GM23338 (cell line): Measurements from ENCODE around the gene FNDC3B. TPM values are rescaled to one million over a fixed set of nuclear protein-coding genes. Genes with fewer than 3 reads are reported as not detected.

Experiments
- ATAC-seq: fragments of 200-7000 bp; cut with Tn5 transposase; 3 replicates; pipeline ENCODE4 v1.9.1; 2020
- DNase-seq: peaks from one replicate; pipeline ENCODE4 v3.0.0-alpha.2; 2015; ENCODE audit warnings: low spot score
- H2AFZ ChIP-seq: fragments of 200-600 bp; sonication (generic); 2 replicates; pipeline ENCODE4 v1.8.0; 2016; ENCODE audit warnings: antibody characterized with exemption, mild to moderate bottlenecking, moderate library complexity
- H3F3A ChIP-seq: fragments of 200-600 bp; sonication (generic); replicated peaks from 2 replicates; pipeline ENCODE4 v1.8.0; 2017; ENCODE audit warnings: antibody characterized with exemption, mixed run types, low read depth
- H3K27ac ChIP-seq: fragments of 200-600 bp; sonication (generic); 2 replicates; pipeline ENCODE4 v1.6.1; 2016; ENCODE audit warnings: low read depth
- H3K27me3 ChIP-seq: fragments of 200-600 bp; sonication (generic); 2 replicates; pipeline ENCODE4 v1.8.0; 2016; ENCODE audit warnings: mild to moderate bottlenecking, mixed run types, moderate library complexity; ENCODE audit not compliant: insufficient read depth
- H3K36me3 ChIP-seq: fragments of 200-600 bp; sonication (generic); 2 replicates; pipeline ENCODE4 v1.8.0; 2016; ENCODE audit warnings: mild to moderate bottlenecking; ENCODE audit not compliant: insufficient read depth
- H3K4me1 ChIP-seq: fragments of 200-600 bp; sonication (generic); 2 replicates; pipeline ENCODE4 v1.8.0; 2016; ENCODE audit warnings: mild to moderate bottlenecking, moderate library complexity; ENCODE audit not compliant: insufficient read depth
- H3K4me2 ChIP-seq: fragments of 200-600 bp; sonication (generic); 2 replicates; pipeline ENCODE4 v1.7.1; 2017; ENCODE audit warnings: mixed run types
- H3K4me3 ChIP-seq: fragments of 200-600 bp; sonication (generic); 2 replicates; pipeline ENCODE4 v1.6.1; 2016; ENCODE audit warnings: mixed run types
- H3K79me2 ChIP-seq: fragments of 200-600 bp; sonication (generic); replicated peaks from 2 replicates; pipeline ENCODE4 v1.8.0; 2017; ENCODE audit warnings: mild to moderate bottlenecking; ENCODE audit not compliant: insufficient read depth
- H3K9me2 ChIP-seq: fragments of 200-600 bp; sonication (generic); 2 replicates; pipeline ENCODE4 v1.8.0; 2017; ENCODE audit not compliant: insufficient read depth
- H4K20me1 ChIP-seq: fragments of 200-600 bp; sonication (generic); replicated peaks from 2 replicates; pipeline ENCODE4 v1.8.0; 2017; ENCODE audit warnings: mild to moderate bottlenecking; ENCODE audit not compliant: insufficient read depth
- H3K27ac Mint-ChIP-seq: 2 replicates; pipeline ENCODE4 v1.8.0; 2020; ENCODE audit warnings: inconsistent platforms, mild to moderate bottlenecking, moderate library complexity, mixed read lengths
- H3K27me3 Mint-ChIP-seq: 3 replicates; pipeline ENCODE4 v1.8.0; 2022; ENCODE audit warnings: low read depth, mild to moderate bottlenecking, moderate library complexity, mixed read lengths, inconsistent platforms; ENCODE audit not compliant: insufficient read depth, poor library complexity
- H3K36me3 Mint-ChIP-seq: 3 replicates; pipeline ENCODE4 v1.8.0; 2021; ENCODE audit warnings: low read depth, mild to moderate bottlenecking, inconsistent platforms, moderate library complexity, mixed read lengths
- H3K4me1 Mint-ChIP-seq: 3 replicates; pipeline ENCODE4 v1.8.0; 2020; ENCODE audit warnings: mild to moderate bottlenecking, inconsistent platforms, mixed read lengths
- H3K4me3 Mint-ChIP-seq: 3 replicates; pipeline ENCODE4 v1.8.0; 2021; ENCODE audit warnings: moderate library complexity, mild to moderate bottlenecking, inconsistent platforms, mixed read lengths
- H3K9me3 Mint-ChIP-seq: 3 replicates; pipeline ENCODE4 v1.8.0; 2020; ENCODE audit warnings: moderate library complexity, mild to moderate bottlenecking, inconsistent platforms, mixed read lengths
- CREB1 ChIP-seq: fragments of 250-450 bp; sonication (Bioruptor Pico); IDR thresholded peaks from 2 replicates; pipeline ENCODE4 v1.5.0; 2020; ENCODE audit warnings: low read depth, mild to moderate bottlenecking, moderate library complexity
- CTCF ChIP-seq, 2 experiments: fragments of 200-600 bp in 1 of 2; sonication (generic) in 1 of 2; conservative IDR thresholded peaks; 2 replicates each; pipeline versions ENCODE4 v1.5.1 to v1.6.1; 2016 to 2017; ENCODE audit warnings: antibody characterized with exemption in 2 of 2, low read depth in 2 of 2, mild to moderate bottlenecking in 2 of 2, moderate library complexity in 1 of 2
- EZH2 ChIP-seq: fragments of 200-600 bp; sonication (generic); IDR thresholded peaks from one replicate; pipeline ENCODE4 v1.8.0; 2017; ENCODE audit warnings: antibody characterized with exemption, mild to moderate bottlenecking, low read depth; ENCODE audit not compliant: unreplicated experiment
- EZH2phosphoT487 ChIP-seq: fragments of 200-600 bp; sonication (generic); IDR thresholded peaks from one replicate; pipeline ENCODE4 v1.8.1; 2018; ENCODE audit warnings: antibody characterized with exemption; ENCODE audit not compliant: unreplicated experiment
- JUNB ChIP-seq: IDR thresholded peaks from one replicate; pipeline ENCODE4 v1.6.1; 2016; ENCODE audit warnings: antibody characterized with exemption; ENCODE audit not compliant: unreplicated experiment
- NANOG ChIP-seq: IDR thresholded peaks from 2 replicates; pipeline ENCODE4 v1.6.1; 2016; ENCODE audit warnings: antibody characterized with exemption, borderline replicate concordance
- POLR2AphosphoS5 ChIP-seq: IDR thresholded peaks from 2 replicates; pipeline ENCODE4 v1.6.1; 2016; ENCODE audit warnings: antibody characterized with exemption, low read depth
- STAT1 ChIP-seq: IDR thresholded peaks from one replicate; pipeline ENCODE4 v1.6.1; 2016; ENCODE audit warnings: antibody characterized with exemption; ENCODE audit not compliant: unreplicated experiment
- ZNF331 ChIP-seq: fragments of 250-450 bp; sonication (Bioruptor Pico); IDR thresholded peaks from 2 replicates; pipeline ENCODE4 v1.5.0; 2020; ENCODE audit warnings: low read depth, mild to moderate bottlenecking, moderate library complexity
- polyA plus RNA-seq: library from polyadenylated mRNA; unstranded; fragments of >200 nt; fragmentation: Nextera tagmentation; extraction: Ambion mirVana; gene quantifications from 2 replicates; pipeline ENCODE4 v1.2.1, GENCODE V29; 2016
- total RNA-seq: library from RNA; depleted of rRNA; stranded (reverse); fragments of >200 nt; shearing (Covaris generic); gene quantifications from 2 replicates; pipeline ENCODE4 v1.2.3, GENCODE V29; 2014
- TF ChIP-seq, protein P1 (sequence below): fragments of 250-450 bp; sonication (Bioruptor Pico); IDR thresholded peaks from 2 replicates; pipeline ENCODE4 v1.5.0; 2020; ENCODE audit warnings: mild to moderate bottlenecking, moderate library complexity
- TF ChIP-seq, protein P2 (sequence below): IDR thresholded peaks from 2 replicates; pipeline ENCODE4 v1.6.1; 2016; ENCODE audit warnings: antibody characterized with exemption

FNDC3B gene
- total and polyA plus RNA-seq, 2 experiments from 2014 or later: 19.1 to 55.4 TPM

GRCh38 chr3:172007065-172007370, 32.4 kb upstream of the FNDC3B start:
- no peak for ATAC-seq
- H3K27me3 Mint-ChIP-seq: no peaks in the 10 kb centered on the region
- Histone ChIP-seq H2AFZ (0 out of 2 replicates have a peak overlapping the region, but pooled peaks have one; percentile 77), H3F3A (no peaks in the 10 kb centered on the region), H3K4me1 (peaks cover 17% of the 10 kb centered on the region), H3K27me3 (no peaks in the 10 kb centered on the region), H3K4me2 (no peak overlapping the region), H3K36me3 (no peaks in the 10 kb centered on the region), H3K9me2 (no peaks in the 10 kb centered on the region), H3K4me3 (no peak overlapping the region), H3K27ac (no peak overlapping the region), H3K79me2 (no peaks in the 10 kb centered on the region), H4K20me1 (no peaks in the 10 kb centered on the region)
- H3K36me3 Mint-ChIP-seq: no peaks in the 10 kb centered on the region
- no peaks in the 10 kb centered on the region for H3K9me3 Mint-ChIP-seq
- H3K4me1 Mint-ChIP-seq: peaks cover 12% of the 10 kb centered on the region
- no peak for DNase-seq
- no peak overlapping the region for H3K4me3 Mint-ChIP-seq
- 0 out of 2 replicates have a peak overlapping the region, but pooled peaks have one; percentile 47 for H3K27ac Mint-ChIP-seq
- no peak for TF ChIP-seq EZH2
- TF ChIP-seq STAT1: no peak
- no peak for TF ChIP-seq EZH2phosphoT487
- TF ChIP-seq NANOG: no peak
- TF ChIP-seq CTCF (conservative IDR thresholded peaks at IDR 0.05; ENCODE audit: low read depth in 2 of 2): no peak
- TF ChIP-seq, protein P1, sequence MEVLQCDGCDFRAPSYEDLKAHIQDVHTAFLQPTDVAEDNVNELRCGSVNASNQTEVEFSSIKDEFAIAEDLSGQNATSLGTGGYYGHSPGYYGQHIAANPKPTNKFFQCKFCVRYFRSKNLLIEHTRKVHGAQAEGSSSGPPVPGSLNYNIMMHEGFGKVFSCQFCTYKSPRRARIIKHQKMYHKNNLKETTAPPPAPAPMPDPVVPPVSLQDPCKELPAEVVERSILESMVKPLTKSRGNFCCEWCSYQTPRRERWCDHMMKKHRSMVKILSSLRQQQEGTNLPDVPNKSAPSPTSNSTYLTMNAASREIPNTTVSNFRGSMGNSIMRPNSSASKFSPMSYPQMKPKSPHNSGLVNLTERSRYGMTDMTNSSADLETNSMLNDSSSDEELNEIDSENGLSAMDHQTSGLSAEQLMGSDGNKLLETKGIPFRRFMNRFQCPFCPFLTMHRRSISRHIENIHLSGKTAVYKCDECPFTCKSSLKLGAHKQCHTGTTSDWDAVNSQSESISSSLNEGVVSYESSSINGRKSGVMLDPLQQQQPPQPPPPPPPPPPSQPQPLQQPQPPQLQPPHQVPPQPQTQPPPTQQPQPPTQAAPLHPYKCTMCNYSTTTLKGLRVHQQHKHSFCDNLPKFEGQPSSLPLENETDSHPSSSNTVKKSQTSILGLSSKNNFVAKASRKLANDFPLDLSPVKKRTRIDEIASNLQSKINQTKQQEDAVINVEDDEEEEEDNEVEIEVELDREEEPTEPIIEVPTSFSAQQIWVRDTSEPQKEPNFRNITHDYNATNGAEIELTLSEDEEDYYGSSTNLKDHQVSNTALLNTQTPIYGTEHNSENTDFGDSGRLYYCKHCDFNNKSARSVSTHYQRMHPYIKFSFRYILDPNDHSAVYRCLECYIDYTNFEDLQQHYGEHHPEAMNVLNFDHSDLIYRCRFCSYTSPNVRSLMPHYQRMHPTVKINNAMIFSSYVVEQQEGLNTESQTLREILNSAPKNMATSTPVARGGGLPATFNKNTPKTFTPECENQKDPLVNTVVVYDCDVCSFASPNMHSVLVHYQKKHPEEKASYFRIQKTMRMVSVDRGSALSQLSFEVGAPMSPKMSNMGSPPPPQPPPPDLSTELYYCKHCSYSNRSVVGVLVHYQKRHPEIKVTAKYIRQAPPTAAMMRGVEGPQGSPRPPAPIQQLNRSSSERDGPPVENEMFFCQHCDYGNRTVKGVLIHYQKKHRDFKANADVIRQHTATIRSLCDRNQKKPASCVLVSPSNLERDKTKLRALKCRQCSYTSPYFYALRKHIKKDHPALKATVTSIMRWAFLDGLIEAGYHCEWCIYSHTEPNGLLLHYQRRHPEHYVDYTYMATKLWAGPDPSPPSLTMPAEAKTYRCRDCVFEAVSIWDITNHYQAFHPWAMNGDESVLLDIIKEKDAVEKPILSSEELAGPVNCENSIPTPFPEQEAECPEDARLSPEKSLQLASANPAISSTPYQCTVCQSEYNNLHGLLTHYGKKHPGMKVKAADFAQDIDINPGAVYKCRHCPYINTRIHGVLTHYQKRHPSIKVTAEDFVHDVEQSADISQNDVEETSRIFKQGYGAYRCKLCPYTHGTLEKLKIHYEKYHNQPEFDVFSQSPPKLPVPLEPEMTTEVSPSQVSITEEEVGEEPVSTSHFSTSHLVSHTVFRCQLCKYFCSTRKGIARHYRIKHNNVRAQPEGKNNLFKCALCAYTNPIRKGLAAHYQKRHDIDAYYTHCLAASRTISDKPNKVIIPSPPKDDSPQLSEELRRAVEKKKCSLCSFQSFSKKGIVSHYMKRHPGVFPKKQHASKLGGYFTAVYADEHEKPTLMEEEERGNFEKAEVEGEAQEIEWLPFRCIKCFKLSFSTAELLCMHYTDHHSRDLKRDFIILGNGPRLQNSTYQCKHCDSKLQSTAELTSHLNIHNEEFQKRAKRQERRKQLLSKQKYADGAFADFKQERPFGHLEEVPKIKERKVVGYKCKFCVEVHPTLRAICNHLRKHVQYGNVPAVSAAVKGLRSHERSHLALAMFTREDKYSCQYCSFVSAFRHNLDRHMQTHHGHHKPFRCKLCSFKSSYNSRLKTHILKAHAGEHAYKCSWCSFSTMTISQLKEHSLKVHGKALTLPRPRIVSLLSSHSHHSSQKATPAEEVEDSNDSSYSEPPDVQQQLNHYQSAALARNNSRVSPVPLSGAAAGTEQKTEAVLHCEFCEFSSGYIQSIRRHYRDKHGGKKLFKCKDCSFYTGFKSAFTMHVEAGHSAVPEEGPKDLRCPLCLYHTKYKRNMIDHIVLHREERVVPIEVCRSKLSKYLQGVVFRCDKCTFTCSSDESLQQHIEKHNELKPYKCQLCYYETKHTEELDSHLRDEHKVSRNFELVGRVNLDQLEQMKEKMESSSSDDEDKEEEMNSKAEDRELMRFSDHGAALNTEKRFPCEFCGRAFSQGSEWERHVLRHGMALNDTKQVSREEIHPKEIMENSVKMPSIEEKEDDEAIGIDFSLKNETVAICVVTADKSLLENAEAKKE (CRISPR knock-in tag): no peak
- no peak for TF ChIP-seq JUNB
- TF ChIP-seq, protein P2, sequence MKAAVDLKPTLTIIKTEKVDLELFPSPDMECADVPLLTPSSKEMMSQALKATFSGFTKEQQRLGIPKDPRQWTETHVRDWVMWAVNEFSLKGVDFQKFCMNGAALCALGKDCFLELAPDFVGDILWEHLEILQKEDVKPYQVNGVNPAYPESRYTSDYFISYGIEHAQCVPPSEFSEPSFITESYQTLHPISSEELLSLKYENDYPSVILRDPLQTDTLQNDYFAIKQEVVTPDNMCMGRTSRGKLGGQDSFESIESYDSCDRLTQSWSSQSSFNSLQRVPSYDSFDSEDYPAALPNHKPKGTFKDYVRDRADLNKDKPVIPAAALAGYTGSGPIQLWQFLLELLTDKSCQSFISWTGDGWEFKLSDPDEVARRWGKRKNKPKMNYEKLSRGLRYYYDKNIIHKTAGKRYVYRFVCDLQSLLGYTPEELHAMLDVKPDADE: no peak
- no peak for TF ChIP-seq ZNF331 (CRISPR knock-in tag)
- TF ChIP-seq CREB1 (CRISPR knock-in tag): no peak
- no peak for TF ChIP-seq POLR2AphosphoS5
